ENCODE measurements around the gene PIK3C2G.

DNA sequence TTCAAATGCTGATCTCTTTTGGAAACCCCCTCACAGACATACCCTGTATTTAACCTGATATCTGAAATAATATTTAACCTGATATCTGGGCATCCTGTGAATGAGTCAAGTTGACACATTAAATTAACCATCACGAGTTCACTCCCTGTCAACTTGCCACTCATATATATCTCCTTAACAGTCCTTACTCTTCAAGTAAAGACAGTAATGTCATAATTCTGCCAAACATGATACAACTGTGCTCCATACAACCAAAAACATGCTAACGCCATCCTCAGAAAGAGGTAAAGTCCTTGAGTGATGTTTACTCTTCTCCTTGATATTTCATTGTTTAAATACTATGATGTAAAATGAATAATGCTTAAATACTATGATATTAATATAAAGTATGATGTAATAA is 371.5 kb downstream of the PIK3C2G start:
- TF ChIP-seq PPARA (CRISPR knock-in tag; IDR thresholded peaks at IDR 0.05; ENCODE audit: borderline replicate concordance), result no peak
- TF ChIP-seq, protein P1, sequence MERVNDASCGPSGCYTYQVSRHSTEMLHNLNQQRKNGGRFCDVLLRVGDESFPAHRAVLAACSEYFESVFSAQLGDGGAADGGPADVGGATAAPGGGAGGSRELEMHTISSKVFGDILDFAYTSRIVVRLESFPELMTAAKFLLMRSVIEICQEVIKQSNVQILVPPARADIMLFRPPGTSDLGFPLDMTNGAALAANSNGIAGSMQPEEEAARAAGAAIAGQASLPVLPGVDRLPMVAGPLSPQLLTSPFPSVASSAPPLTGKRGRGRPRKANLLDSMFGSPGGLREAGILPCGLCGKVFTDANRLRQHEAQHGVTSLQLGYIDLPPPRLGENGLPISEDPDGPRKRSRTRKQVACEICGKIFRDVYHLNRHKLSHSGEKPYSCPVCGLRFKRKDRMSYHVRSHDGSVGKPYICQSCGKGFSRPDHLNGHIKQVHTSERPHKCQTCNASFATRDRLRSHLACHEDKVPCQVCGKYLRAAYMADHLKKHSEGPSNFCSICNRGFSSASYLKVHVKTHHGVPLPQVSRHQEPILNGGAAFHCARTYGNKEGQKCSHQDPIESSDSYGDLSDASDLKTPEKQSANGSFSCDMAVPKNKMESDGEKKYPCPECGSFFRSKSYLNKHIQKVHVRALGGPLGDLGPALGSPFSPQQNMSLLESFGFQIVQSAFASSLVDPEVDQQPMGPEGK (CRISPR knock-in tag; IDR thresholded peaks at IDR 0.05; ENCODE audit: borderline replicate concordance), result no peak
- TF ChIP-seq, protein P2, sequence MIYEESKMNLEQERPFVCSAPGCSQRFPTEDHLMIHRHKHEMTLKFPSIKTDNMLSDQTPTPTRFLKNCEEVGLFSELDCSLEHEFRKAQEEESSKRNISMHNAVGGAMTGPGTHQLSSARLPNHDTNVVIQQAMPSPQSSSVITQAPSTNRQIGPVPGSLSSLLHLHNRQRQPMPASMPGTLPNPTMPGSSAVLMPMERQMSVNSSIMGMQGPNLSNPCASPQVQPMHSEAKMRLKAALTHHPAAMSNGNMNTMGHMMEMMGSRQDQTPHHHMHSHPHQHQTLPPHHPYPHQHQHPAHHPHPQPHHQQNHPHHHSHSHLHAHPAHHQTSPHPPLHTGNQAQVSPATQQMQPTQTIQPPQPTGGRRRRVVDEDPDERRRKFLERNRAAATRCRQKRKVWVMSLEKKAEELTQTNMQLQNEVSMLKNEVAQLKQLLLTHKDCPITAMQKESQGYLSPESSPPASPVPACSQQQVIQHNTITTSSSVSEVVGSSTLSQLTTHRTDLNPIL (CRISPR knock-in tag; IDR thresholded peaks at IDR 0.05; ENCODE audit: low read depth), result no peak
- TF ChIP-seq, protein P3, sequence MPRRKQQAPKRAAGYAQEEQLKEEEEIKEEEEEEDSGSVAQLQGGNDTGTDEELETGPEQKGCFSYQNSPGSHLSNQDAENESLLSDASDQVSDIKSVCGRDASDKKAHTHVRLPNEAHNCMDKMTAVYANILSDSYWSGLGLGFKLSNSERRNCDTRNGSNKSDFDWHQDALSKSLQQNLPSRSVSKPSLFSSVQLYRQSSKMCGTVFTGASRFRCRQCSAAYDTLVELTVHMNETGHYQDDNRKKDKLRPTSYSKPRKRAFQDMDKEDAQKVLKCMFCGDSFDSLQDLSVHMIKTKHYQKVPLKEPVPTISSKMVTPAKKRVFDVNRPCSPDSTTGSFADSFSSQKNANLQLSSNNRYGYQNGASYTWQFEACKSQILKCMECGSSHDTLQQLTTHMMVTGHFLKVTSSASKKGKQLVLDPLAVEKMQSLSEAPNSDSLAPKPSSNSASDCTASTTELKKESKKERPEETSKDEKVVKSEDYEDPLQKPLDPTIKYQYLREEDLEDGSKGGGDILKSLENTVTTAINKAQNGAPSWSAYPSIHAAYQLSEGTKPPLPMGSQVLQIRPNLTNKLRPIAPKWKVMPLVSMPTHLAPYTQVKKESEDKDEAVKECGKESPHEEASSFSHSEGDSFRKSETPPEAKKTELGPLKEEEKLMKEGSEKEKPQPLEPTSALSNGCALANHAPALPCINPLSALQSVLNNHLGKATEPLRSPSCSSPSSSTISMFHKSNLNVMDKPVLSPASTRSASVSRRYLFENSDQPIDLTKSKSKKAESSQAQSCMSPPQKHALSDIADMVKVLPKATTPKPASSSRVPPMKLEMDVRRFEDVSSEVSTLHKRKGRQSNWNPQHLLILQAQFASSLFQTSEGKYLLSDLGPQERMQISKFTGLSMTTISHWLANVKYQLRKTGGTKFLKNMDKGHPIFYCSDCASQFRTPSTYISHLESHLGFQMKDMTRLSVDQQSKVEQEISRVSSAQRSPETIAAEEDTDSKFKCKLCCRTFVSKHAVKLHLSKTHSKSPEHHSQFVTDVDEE (CRISPR knock-in tag; IDR thresholded peaks at IDR 0.05), result no peak
- no peak for TF ChIP-seq ZFP3 (CRISPR knock-in tag; IDR thresholded peaks at IDR 0.05)
- TF ChIP-seq ARNTL (CRISPR knock-in tag; IDR thresholded peaks at IDR 0.05; ENCODE audit: borderline replicate concordance, low read depth), result no peak
- no peak for TF ChIP-seq ISL1 (CRISPR knock-in tag; IDR thresholded peaks at IDR 0.05)
- TF ChIP-seq CSDC2 (CRISPR knock-in tag; IDR thresholded peaks at IDR 0.05), result no peak
- TF ChIP-seq RARB (CRISPR knock-in tag; IDR thresholded peaks at IDR 0.05), result no peak
- no peak for TF ChIP-seq ZFP30 (CRISPR knock-in tag; IDR thresholded peaks at IDR 0.05)
- no peak for TF ChIP-seq BACH2 (CRISPR knock-in tag; IDR thresholded peaks at IDR 0.05; ENCODE audit: borderline replicate concordance)
- no peak for TF ChIP-seq ESRRG (CRISPR knock-in tag; IDR thresholded peaks at IDR 0.05)
- TF ChIP-seq ZNF8 (CRISPR knock-in tag; IDR thresholded peaks at IDR 0.05), result no peak

All from SK-N-SH treated with all-trans-retinoic acid at 6 μM for 48 hours (cell line).